ENCODE data around the gene ADARB2.

Gene ADARB2

GRCh38 chr10:1408651-1409367 is 328.5 kb downstream of the ADARB2 start:
- no peak for TF ChIP-seq CTCF (conservative IDR thresholded peaks at IDR 0.05; ENCODE audit: control insufficient read depth, insufficient read depth, low read depth, low read length)
- DNase-seq (ENCODE audit: low read depth): no peak
- no peak overlapping the region for H3K4me3 ChIP-seq (ENCODE audit: control insufficient read depth, low read depth, low read length)

GRCh38 chr10:1406967-1407945 is 330.1 kb downstream of the ADARB2 start:
- no peak overlapping the region for H3K4me3 ChIP-seq (ENCODE audit: control insufficient read depth, low read depth, low read length)
- DNase-seq (ENCODE audit: low read depth): no peak
- TF ChIP-seq CTCF (conservative IDR thresholded peaks at IDR 0.05; ENCODE audit: control insufficient read depth, insufficient read depth, low read depth, low read length): no peak

GRCh38 chr10:1406132-1406966 is 331.0 kb downstream of the ADARB2 start:
- no peak for DNase-seq (ENCODE audit: low read depth)
- TF ChIP-seq CTCF (conservative IDR thresholded peaks at IDR 0.05; ENCODE audit: control insufficient read depth, insufficient read depth, low read depth, low read length): no peak
- no peak overlapping the region for H3K4me3 ChIP-seq (ENCODE audit: control insufficient read depth, low read depth, low read length)

- DNase-seq (ENCODE audit: low read depth): no peak
- H3K4me3 ChIP-seq (ENCODE audit: control insufficient read depth, low read depth, low read length): no peak overlapping the region
- no peak for TF ChIP-seq CTCF (conservative IDR thresholded peaks at IDR 0.05; ENCODE audit: control insufficient read depth, insufficient read depth, low read depth, low read length)
Observed at GRCh38 chr10:1404323-1405260, 332.7 kb downstream of the ADARB2 start.

GRCh38 chr10:1403508-1404322 is 333.6 kb downstream of the ADARB2 start:
- TF ChIP-seq CTCF (conservative IDR thresholded peaks at IDR 0.05; ENCODE audit: control insufficient read depth, insufficient read depth, low read depth, low read length): no peak
- DNase-seq (ENCODE audit: low read depth): no peak
- no peak overlapping the region for H3K4me3 ChIP-seq (ENCODE audit: control insufficient read depth, low read depth, low read length)

All from fibroblast of mammary gland (primary cell).